HL-60 (cell line): ENCODE results near the gene ARNT2.

ENCODE experiments used
- DNase-seq, 2 experiments: peaks; one replicate each; pipeline ENCODE4 v3.0.0-alpha.2; 2010 to 2020; ENCODE audit warnings: low read depth in 1 of 2, low spot score in 1 of 2
- H3K27ac ChIP-seq: fragments of 250-450 bp; sonication (Bioruptor Pico); replicated peaks from 2 replicates; pipeline ENCODE4 v1.5.1; 2020; ENCODE audit warnings: mild to moderate bottlenecking, moderate library complexity
- H3K27me3 ChIP-seq: fragments of 250-450 bp; sonication (Bioruptor Pico); 2 replicates; pipeline ENCODE4 v1.5.1; 2021; ENCODE audit warnings: mild to moderate bottlenecking, moderate library complexity; ENCODE audit not compliant: insufficient read depth, poor library complexity, severe bottlenecking
- H3K4me3 ChIP-seq: replicated peaks from 2 replicates; pipeline ENCODE4 v1.5.1; 2011; ENCODE audit warnings: mild to moderate bottlenecking, control low read depth, low read length; ENCODE audit not compliant: insufficient read depth
- GABPA ChIP-seq: IDR thresholded peaks from 2 replicates; pipeline ENCODE4 v1.6.1; 2012; ENCODE audit warnings: low read depth
- POLR2AphosphoS5 ChIP-seq: IDR thresholded peaks from 2 replicates; pipeline ENCODE4 v1.6.1; 2012; ENCODE audit warnings: low read depth
- SPI1 ChIP-seq: IDR thresholded peaks from 2 replicates; pipeline ENCODE4 v1.6.1; 2012; ENCODE audit warnings: low read depth, mild to moderate bottlenecking, borderline replicate concordance
- TF ChIP-seq, protein P1 (sequence below): IDR thresholded peaks from 2 replicates; pipeline ENCODE4 v1.6.1; 2012; ENCODE audit warnings: low read depth; ENCODE audit not compliant: insufficient replicate concordance
- TF ChIP-seq, protein P2 (sequence below): IDR thresholded peaks from one replicate; pipeline ENCODE4 v1.5.1; 2011; ENCODE audit warnings: low read length, control low read depth, inconsistent platforms; ENCODE audit not compliant: insufficient read depth

ARNT2 gene

DNA sequence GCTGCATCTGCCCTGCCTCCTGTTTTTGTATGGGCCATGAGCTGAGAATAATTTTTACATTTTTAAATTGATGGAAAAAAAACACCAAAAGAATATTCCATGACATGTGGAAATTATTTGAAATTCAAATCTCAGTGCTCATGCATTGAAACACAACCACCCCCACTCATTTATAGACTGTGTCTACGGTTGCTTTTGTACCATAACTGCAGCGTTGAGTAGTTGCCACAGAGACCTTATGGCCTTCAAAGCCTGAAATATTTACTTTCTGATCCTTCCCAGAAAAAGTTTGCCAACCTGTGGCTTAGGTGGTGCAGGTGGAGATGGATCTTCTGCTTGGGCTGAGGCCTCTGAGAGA is 28.1 kb downstream of the ARNT2 start:
- DNase-seq: no peak
- H3K4me3 ChIP-seq: no peak overlapping the region
- no peaks in the 10 kb centered on the region for H3K27me3 ChIP-seq
- H3K27ac ChIP-seq: no peak overlapping the region
- TF ChIP-seq GABPA: no peak
- no peak for TF ChIP-seq SPI1
- TF ChIP-seq, protein P1, sequence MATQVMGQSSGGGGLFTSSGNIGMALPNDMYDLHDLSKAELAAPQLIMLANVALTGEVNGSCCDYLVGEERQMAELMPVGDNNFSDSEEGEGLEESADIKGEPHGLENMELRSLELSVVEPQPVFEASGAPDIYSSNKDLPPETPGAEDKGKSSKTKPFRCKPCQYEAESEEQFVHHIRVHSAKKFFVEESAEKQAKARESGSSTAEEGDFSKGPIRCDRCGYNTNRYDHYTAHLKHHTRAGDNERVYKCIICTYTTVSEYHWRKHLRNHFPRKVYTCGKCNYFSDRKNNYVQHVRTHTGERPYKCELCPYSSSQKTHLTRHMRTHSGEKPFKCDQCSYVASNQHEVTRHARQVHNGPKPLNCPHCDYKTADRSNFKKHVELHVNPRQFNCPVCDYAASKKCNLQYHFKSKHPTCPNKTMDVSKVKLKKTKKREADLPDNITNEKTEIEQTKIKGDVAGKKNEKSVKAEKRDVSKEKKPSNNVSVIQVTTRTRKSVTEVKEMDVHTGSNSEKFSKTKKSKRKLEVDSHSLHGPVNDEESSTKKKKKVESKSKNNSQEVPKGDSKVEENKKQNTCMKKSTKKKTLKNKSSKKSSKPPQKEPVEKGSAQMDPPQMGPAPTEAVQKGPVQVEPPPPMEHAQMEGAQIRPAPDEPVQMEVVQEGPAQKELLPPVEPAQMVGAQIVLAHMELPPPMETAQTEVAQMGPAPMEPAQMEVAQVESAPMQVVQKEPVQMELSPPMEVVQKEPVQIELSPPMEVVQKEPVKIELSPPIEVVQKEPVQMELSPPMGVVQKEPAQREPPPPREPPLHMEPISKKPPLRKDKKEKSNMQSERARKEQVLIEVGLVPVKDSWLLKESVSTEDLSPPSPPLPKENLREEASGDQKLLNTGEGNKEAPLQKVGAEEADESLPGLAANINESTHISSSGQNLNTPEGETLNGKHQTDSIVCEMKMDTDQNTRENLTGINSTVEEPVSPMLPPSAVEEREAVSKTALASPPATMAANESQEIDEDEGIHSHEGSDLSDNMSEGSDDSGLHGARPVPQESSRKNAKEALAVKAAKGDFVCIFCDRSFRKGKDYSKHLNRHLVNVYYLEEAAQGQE: no peak
- TF ChIP-seq, protein P2, sequence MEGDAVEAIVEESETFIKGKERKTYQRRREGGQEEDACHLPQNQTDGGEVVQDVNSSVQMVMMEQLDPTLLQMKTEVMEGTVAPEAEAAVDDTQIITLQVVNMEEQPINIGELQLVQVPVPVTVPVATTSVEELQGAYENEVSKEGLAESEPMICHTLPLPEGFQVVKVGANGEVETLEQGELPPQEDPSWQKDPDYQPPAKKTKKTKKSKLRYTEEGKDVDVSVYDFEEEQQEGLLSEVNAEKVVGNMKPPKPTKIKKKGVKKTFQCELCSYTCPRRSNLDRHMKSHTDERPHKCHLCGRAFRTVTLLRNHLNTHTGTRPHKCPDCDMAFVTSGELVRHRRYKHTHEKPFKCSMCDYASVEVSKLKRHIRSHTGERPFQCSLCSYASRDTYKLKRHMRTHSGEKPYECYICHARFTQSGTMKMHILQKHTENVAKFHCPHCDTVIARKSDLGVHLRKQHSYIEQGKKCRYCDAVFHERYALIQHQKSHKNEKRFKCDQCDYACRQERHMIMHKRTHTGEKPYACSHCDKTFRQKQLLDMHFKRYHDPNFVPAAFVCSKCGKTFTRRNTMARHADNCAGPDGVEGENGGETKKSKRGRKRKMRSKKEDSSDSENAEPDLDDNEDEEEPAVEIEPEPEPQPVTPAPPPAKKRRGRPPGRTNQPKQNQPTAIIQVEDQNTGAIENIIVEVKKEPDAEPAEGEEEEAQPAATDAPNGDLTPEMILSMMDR: no peak
- no peak for TF ChIP-seq POLR2AphosphoS5

DNA sequence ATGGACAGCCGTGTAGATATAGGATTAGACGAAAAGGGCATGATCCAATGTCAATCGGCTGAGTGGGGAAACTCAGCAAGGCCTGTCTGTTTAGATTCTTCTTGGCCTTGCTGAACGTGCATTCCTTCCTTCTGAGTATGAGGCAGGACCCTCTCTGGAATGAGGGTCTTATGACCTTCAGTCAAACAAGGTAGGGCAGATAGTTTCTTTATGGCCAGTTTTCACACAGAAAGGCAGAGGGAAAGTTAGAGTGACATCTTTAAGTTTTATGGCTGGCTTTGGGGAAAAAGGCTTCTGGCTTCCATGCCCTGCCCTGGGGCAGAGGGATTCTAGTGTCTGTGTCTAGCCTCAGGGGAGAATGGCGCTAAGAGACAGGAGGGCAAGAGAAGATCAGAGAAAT is 29.7 kb downstream of the ARNT2 start:
- no peak overlapping the region for H3K27ac ChIP-seq
- no peak for DNase-seq
- H3K27me3 ChIP-seq: no peaks in the 10 kb centered on the region
- TF ChIP-seq SPI1 (no peak), POLR2AphosphoS5 (no peak), GABPA (no peak)
- TF ChIP-seq, protein P1: no peak
- TF ChIP-seq, protein P2: no peak
- no peak overlapping the region for H3K4me3 ChIP-seq

DNA sequence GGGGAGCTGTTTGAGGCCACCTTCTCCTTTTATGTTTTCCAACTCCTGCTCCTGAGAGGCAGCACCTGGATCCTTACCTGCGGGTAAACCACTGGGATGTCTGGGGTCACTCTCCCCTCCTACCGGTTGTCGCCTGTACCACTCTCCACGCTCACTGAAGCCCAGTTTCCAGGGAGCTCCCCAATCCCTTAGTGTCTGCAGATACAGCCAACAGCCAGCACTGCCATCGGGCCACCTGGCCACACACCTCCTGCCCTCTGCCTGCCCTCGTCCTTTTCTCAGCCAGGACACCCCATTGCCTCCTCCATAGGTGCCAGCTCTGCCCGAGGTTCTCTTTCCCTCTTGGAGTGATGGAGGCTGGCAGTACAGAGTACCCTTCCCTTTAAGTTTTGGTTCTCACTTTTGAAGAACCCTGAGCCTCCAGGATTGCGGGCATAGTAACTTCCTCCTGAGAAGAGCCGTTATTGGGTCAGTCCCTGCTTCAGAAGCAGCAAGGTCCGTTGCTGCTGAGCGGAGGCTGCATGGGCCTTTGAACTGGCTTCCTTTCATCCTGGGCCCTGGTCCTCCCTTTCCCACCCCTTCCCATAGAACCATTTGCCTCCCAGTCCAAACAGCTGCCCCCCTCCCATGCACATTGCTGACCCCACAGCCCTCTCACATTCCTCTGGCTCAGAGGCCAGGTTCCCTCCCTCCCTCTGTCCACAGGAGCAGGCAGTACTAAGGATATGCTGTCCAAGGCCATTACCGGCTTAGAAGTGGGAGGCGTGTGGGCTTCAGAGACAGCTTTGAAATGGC is 30.9 kb downstream of the ARNT2 start:
- Histone ChIP-seq H3K4me3 (no peak overlapping the region), H3K27ac (no peak overlapping the region), H3K27me3 (no peaks in the 10 kb centered on the region)
- DNase-seq: peak in 1 of 2 experiments; percentile 39
- TF ChIP-seq SPI1: no peak
- TF ChIP-seq GABPA: no peak
- TF ChIP-seq, protein P1: no peak
- no peak for TF ChIP-seq POLR2AphosphoS5
- TF ChIP-seq, protein P2: no peak
